Naive thymus-derived CD8-positive, alpha-beta T cell (primary cell): ENCODE results near the gene USP38. TPM values are rescaled to one million over a fixed set of nuclear protein-coding genes. Genes with fewer than 3 reads are reported as not detected.
"Not testable (repeated sequence)": the region's sequence is repeated elsewhere in the genome, so short reads cannot be mapped to it uniquely, and the experiment has no call there.

Experiments used
- ATAC-seq, 2 donors: fragments of 150-1000 bp; cut with Tn5 transposase in 1 of 2; sonication (Bioruptor Pico), chemical (Tn5 transposase) in 1 of 2; 1 replicate in 1 of 2; 2 replicates in 1 of 2; pipeline ENCODE4 v1.10.0; 2021; ENCODE audit warnings: mild to moderate bottlenecking in 2 of 2, moderate library complexity in 2 of 2
- POLR2A ChIA-PET: fragments of 350-600 bp; sonication (Branson Sonifier 250); formaldehyde crosslinking; loops from one replicate; lab custom pipeline; 2021; ENCODE audit warnings: antibody characterized with exemption; lab: Charles Lee
- DNase-seq, 10 donors: peaks; one replicate each; pipeline versions ENCODE4 v3.0.0 to v3.0.0-alpha.2; 2020 to 2022
- H3K27ac Mint-ChIP-seq, 10 donors: one replicate each; pipeline ENCODE4 v1.8.0; 2020 to 2022; ENCODE audit warnings: mild to moderate bottlenecking in 10 of 10, mixed read lengths in 10 of 10, moderate library complexity in 4 of 10, inconsistent platforms in 1 of 10
- H3K27me3 Mint-ChIP-seq, 5 donors: one replicate each; pipeline ENCODE4 v1.8.0; 2021 to 2022; ENCODE audit warnings: mixed read lengths in 5 of 5
- H3K36me3 Mint-ChIP-seq, 3 donors: one replicate each; pipeline ENCODE4 v1.8.0; 2020 to 2022; ENCODE audit warnings: mixed read lengths in 3 of 3, mild to moderate bottlenecking in 2 of 3, inconsistent platforms in 1 of 3
- H3K4me1 Mint-ChIP-seq, 4 donors: one replicate each; pipeline ENCODE4 v1.8.0; 2021 to 2022; ENCODE audit warnings: mixed read lengths in 4 of 4
- H3K4me3 Mint-ChIP-seq, 10 donors: one replicate each; pipeline ENCODE4 v1.8.0; 2020 to 2022; ENCODE audit warnings: mild to moderate bottlenecking in 10 of 10, mixed read lengths in 10 of 10, moderate library complexity in 6 of 10, inconsistent platforms in 1 of 10
- H3K9me3 Mint-ChIP-seq, 9 donors: one replicate each; pipeline ENCODE4 v1.8.0; 2020 to 2022; ENCODE audit warnings: mixed read lengths in 9 of 9, mild to moderate bottlenecking in 3 of 9, inconsistent platforms in 1 of 9, moderate library complexity in 1 of 9
- polyA plus RNA-seq, 3 donors: library from polyadenylated mRNA; unstranded; fragments of 300-500 nt; fragmentation: Illumina TruSeq; gene quantifications; one replicate each; pipeline ENCODE4 v1.2.3, GENCODE V29; 2021
- total RNA-seq, 8 experiments: library from RNA in 2 of 8; stranded (reverse) in 2 of 8; gene quantifications; one replicate each; pipeline ENCODE4 v1.2.3 and lab custom pipeline; 2021 to 2026

Gene USP38
- total and polyA plus RNA-seq, 5 experiments from 2014 or later: 14.4 to 26.8 (median 16.9) TPM

GRCh38 chr4:143215873-143216272 is 31.2 kb downstream of the USP38 start:
- peaks cover 0 to 19% (median 14%) of the 10 kb centered on the region in 4 donors for H3K4me1 Mint-ChIP-seq
- no peaks in the 10 kb centered on the region for H3K27me3 Mint-ChIP-seq
- no peak overlapping the region for H3K4me3 Mint-ChIP-seq
- no peak for DNase-seq
- ATAC-seq: no peak
- H3K9me3 Mint-ChIP-seq: no peaks in the 10 kb centered on the region
- H3K36me3 Mint-ChIP-seq: peaks cover 8 to 72% (median 31%) of the 10 kb centered on the region in 3 donors
- POLR2A ChIA-PET: no interaction called here
- H3K27ac Mint-ChIP-seq: no peak overlapping the region

GRCh38 chr4:143224255-143224654 is 39.5 kb downstream of the USP38 start:
- no peak for DNase-seq
- POLR2A ChIA-PET: no interaction called here
- Mint-ChIP-seq H3K4me1 (peaks cover 0 to 2% (median 0%) of the 10 kb centered on the region in 4 donors), H3K27me3 (no peaks in the 10 kb centered on the region), H3K36me3 (peaks cover 7 to 45% (median 19%) of the 10 kb centered on the region in 3 donors), H3K9me3 (no peaks in the 10 kb centered on the region), H3K4me3 (no peak overlapping the region), H3K27ac (no peak overlapping the region)
- no peak for ATAC-seq

GRCh38 chr4:143225167-143225566 is 40.5 kb downstream of the USP38 start:
- H3K9me3 Mint-ChIP-seq: no peaks in the 10 kb centered on the region
- ATAC-seq (no peak), DNase-seq (no peak)
- H3K4me1 Mint-ChIP-seq: peaks cover 0 to 2% (median 0%) of the 10 kb centered on the region in 4 donors
- H3K4me3 Mint-ChIP-seq: no peak overlapping the region
- POLR2A ChIA-PET: no interaction called here
- peak overlapping the region in 1 of 10 donors; percentile 6 for H3K27ac Mint-ChIP-seq
- no peaks in the 10 kb centered on the region for H3K27me3 Mint-ChIP-seq
- peaks cover 7 to 37% (median 15%) of the 10 kb centered on the region in 3 donors for H3K36me3 Mint-ChIP-seq

- DNase-seq (no peak), ATAC-seq (no peak)
- H3K27me3 Mint-ChIP-seq: peaks cover 0 to 2% (median 0%) of the 10 kb centered on the region in 5 donors
- no peaks in the 10 kb centered on the region for H3K4me1 Mint-ChIP-seq
- POLR2A ChIA-PET: no interaction called here
- no peak overlapping the region for H3K4me3 Mint-ChIP-seq
- no peaks in the 10 kb centered on the region for H3K9me3 Mint-ChIP-seq
- no peak overlapping the region for H3K27ac Mint-ChIP-seq
- no peaks in the 10 kb centered on the region for H3K36me3 Mint-ChIP-seq
Observed at GRCh38 chr4:143230683-143231082, 46.0 kb downstream of the USP38 start.

GRCh38 chr4:143232277-143232676 is 47.6 kb downstream of the USP38 start:
- DNase-seq: no peak
- Mint-ChIP-seq H3K27ac (no peak overlapping the region), H3K27me3 (peaks cover 0 to 2% (median 0%) of the 10 kb centered on the region in 5 donors), H3K4me1 (no peaks in the 10 kb centered on the region), H3K4me3 (no peak overlapping the region), H3K9me3 (no peaks in the 10 kb centered on the region), H3K36me3 (no peaks in the 10 kb centered on the region)
- no peak for ATAC-seq
- POLR2A ChIA-PET: no interaction called here

- Mint-ChIP-seq H3K9me3 (no peaks in the 10 kb centered on the region), H3K4me3 (no peak overlapping the region), H3K27ac (no peak overlapping the region), H3K27me3 (peaks cover 0 to 2% (median 0%) of the 10 kb centered on the region in 5 donors), H3K36me3 (no peaks in the 10 kb centered on the region), H3K4me1 (no peaks in the 10 kb centered on the region)
- ATAC-seq (no peak), DNase-seq (no peak)
- POLR2A ChIA-PET: no interaction called here
Observed at GRCh38 chr4:143234153-143234552, 49.4 kb downstream of the USP38 start.

- H3K27me3 Mint-ChIP-seq, H3K4me3 Mint-ChIP-seq, H3K27ac Mint-ChIP-seq, POLR2A ChIA-PET, ATAC-seq, DNase-seq, H3K4me1 Mint-ChIP-seq: not testable (repeated sequence)
- Mint-ChIP-seq H3K9me3 (peaks cover 0 to 13% (median 6%) of the 10 kb centered on the region in 9 donors), H3K36me3 (peaks cover 0 to 13% (median 4%) of the 10 kb centered on the region in 3 donors)
Observed at GRCh38 chr4:143237195-143237594, 52.5 kb downstream of the USP38 start.

- H3K4me1 Mint-ChIP-seq: peaks cover 0 to 3% (median 0%) of the 10 kb centered on the region in 4 donors
- H3K36me3 Mint-ChIP-seq: peaks cover 0 to 15% (median 4%) of the 10 kb centered on the region in 3 donors
- no peak for DNase-seq
- peaks cover 2 to 24% (median 12%) of the 10 kb centered on the region in 9 donors for H3K9me3 Mint-ChIP-seq
- H3K4me3 Mint-ChIP-seq: no peak overlapping the region
- H3K27ac Mint-ChIP-seq: no peak overlapping the region
- H3K27me3 Mint-ChIP-seq: no peaks in the 10 kb centered on the region
- POLR2A ChIA-PET: no interaction called here
- no peak for ATAC-seq
Observed at GRCh38 chr4:143240939-143241679, 56.4 kb downstream of the USP38 start.

- no peak for ATAC-seq
- POLR2A ChIA-PET: no interaction called here
Observed at GRCh38 chr4:143241892-143242291, 57.2 kb downstream of the USP38 start.

GRCh38 chr4:143243041-143243440 is 58.3 kb downstream of the USP38 start:
- Mint-ChIP-seq H3K27ac (no peak overlapping the region), H3K27me3 (peaks cover 0 to under 1% (median 0%) of the 10 kb centered on the region in 5 donors), H3K9me3 (peaks cover 2 to 24% (median 12%) of the 10 kb centered on the region in 9 donors), H3K4me1 (peaks cover 0 to 3% (median 0%) of the 10 kb centered on the region in 4 donors), H3K4me3 (no peak overlapping the region), H3K36me3 (peaks cover 0 to 15% (median 4%) of the 10 kb centered on the region in 3 donors)
- ATAC-seq: no peak
- POLR2A ChIA-PET: no interaction called here
- DNase-seq: no peak

More at GRCh38 chr4:143241892-143242291, 57.2 kb downstream of the USP38 start:
- H3K27ac Mint-ChIP-seq: no peak overlapping the region
- no peak overlapping the region for H3K4me3 Mint-ChIP-seq
- no peaks in the 10 kb centered on the region for H3K27me3 Mint-ChIP-seq
- H3K9me3 Mint-ChIP-seq: peaks cover 2 to 24% (median 12%) of the 10 kb centered on the region in 9 donors
- H3K4me1 Mint-ChIP-seq: peaks cover 0 to 3% (median 0%) of the 10 kb centered on the region in 4 donors
- peaks cover 0 to 15% (median 4%) of the 10 kb centered on the region in 3 donors for H3K36me3 Mint-ChIP-seq
- DNase-seq: no peak

GRCh38 chr4:143246977-143247376 is 62.3 kb downstream of the USP38 start:
- Mint-ChIP-seq H3K27me3 (peaks cover 0 to 6% (median 0%) of the 10 kb centered on the region in 5 donors), H3K4me3 (no peak overlapping the region), H3K27ac (peak overlapping the region in 1 of 10 donors; percentile 3), H3K36me3 (peaks cover 0 to 4% (median 2%) of the 10 kb centered on the region in 3 donors), H3K9me3 (peaks cover 2 to 12% (median 6%) of the 10 kb centered on the region in 9 donors), H3K4me1 (no peaks in the 10 kb centered on the region)
- DNase-seq: no peak
- POLR2A ChIA-PET: no interaction called here
- ATAC-seq: no peak

GRCh38 chr4:143247866-143248265 is 63.1 kb downstream of the USP38 start:
- POLR2A ChIA-PET: no interaction called here
- Mint-ChIP-seq H3K4me3 (no peak overlapping the region), H3K27ac (no peak overlapping the region), H3K27me3 (peaks cover 0 to 6% (median 0%) of the 10 kb centered on the region in 5 donors), H3K9me3 (peaks cover 0 to 4% (median 0%) of the 10 kb centered on the region in 9 donors), H3K4me1 (no peaks in the 10 kb centered on the region), H3K36me3 (no peaks in the 10 kb centered on the region)
- ATAC-seq (no peak), DNase-seq (no peak)

- DNase-seq (no peak), ATAC-seq (no peak)
- Mint-ChIP-seq H3K4me3 (no peak overlapping the region), H3K4me1 (no peaks in the 10 kb centered on the region), H3K36me3 (no peaks in the 10 kb centered on the region), H3K27me3 (peaks cover 0 to 6% (median 0%) of the 10 kb centered on the region in 5 donors), H3K27ac (no peak overlapping the region), H3K9me3 (peaks cover 0 to 2% (median 0%) of the 10 kb centered on the region in 9 donors)
- POLR2A ChIA-PET: no interaction called here
Observed at GRCh38 chr4:143248827-143249226, 64.1 kb downstream of the USP38 start.
